Hematopoietic multipotent progenitor cell treated with erythropoietin and hydrocortisone succinate and interleukin-3 and kit ligand, for 15 days (in vitro differentiated cells): ENCODE results near the gene LARP1.

Experiments
- DNase-seq: peaks from one replicate; pipeline ENCODE4 v3.0.0-alpha.2; 2015; ENCODE audit warnings: low spot score

The LARP1 gene

GRCh38 chr5:154762261-154762660 lies 7.1 kb downstream of the LARP1 start:
- no peak for DNase-seq

- no peak for DNase-seq
Measured at GRCh38 chr5:154762700-154763099, 7.5 kb downstream of the LARP1 start.

DNA sequence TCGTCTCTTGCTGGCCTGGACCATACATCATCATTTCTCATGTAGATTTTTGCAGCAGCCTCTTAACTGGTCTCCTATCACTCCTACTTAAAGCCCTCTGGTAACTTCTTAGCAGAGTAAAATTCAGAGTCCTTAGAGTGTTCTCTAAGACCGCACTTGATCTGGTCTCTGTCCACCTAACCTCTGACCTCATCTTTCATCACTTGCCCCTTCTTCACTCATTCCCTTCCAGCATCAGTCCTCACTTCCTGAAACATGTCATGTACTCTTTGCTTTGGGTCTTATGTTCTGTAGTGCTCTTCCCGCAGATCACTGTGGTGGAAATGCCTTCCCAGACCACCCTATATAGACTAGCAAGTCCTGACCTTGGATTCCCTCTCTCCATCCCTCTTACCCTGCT lies 9.8 kb downstream of the LARP1 start:
- DNase-seq, result no peak

DNA sequence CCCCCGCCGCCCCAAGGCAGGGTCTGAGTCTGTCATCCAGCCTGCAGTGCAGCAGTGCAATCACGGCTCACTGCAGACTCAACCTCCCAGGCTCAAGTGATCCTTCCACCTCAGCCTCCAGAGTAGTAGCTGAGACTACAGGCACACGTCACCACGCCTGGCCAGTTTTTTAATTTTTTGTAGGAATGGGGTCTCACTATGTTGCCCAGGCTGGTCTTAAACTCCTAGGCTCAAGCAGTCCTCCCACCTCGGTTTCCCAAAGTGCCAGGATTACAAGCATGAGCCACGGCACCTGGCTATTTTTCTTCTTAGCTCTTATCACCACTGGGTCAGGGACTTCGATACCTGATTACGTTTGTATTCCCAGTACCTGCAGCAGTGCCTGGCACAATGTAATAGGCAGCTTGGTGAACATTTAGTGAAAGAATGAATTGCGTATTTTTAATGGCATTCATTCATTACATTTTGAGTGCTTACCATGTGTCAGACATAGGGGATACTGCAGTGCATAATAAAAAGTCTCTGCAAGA lies 10.3 kb downstream of the LARP1 start:
- no peak for DNase-seq

- no peak for DNase-seq
Measured at GRCh38 chr5:154766558-154767281, 11.5 kb downstream of the LARP1 start.

- DNase-seq, result no peak
Measured at GRCh38 chr5:154767576-154767975, 12.4 kb downstream of the LARP1 start.

DNA sequence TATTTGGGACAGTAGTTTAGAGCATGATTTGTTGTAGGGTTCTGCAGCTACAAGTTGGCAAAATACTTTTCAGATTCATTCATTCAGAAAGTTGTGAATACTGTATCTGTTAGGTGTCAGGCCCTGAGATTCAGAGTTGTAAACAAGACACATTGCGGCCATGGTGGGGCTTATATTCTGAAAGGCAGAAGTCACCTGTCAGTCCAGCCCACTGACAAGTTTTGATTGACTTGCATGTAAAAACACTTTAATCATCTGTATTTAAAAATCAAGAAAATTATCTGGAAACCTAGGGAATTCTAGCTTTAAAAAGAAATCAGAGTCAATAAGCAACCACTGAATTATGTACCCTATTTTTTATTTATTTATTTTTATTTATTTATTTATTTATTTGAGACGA lies 13.0 kb downstream of the LARP1 start:
- DNase-seq, result no peak

DNA sequence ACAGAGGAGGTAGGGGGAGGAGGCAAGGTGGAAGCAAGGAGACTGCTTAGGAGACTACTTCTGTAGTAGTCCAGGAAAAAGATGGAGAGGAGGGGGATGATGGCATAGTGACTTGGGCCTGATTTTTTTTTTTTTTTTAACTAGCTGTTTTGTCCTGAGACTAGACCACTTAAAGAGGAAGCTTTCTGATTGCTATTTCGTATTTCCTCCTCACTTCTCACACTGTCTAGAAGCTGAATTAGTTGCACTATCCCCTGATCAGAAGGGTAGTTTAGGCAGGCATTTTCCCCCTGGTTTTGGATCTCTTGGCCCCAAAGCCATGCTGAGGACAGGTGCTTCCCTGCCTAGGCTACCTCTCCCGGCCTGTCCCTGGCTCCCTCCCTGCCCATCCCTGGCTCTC lies 14.9 kb downstream of the LARP1 start:
- DNase-seq, result no peak

DNA sequence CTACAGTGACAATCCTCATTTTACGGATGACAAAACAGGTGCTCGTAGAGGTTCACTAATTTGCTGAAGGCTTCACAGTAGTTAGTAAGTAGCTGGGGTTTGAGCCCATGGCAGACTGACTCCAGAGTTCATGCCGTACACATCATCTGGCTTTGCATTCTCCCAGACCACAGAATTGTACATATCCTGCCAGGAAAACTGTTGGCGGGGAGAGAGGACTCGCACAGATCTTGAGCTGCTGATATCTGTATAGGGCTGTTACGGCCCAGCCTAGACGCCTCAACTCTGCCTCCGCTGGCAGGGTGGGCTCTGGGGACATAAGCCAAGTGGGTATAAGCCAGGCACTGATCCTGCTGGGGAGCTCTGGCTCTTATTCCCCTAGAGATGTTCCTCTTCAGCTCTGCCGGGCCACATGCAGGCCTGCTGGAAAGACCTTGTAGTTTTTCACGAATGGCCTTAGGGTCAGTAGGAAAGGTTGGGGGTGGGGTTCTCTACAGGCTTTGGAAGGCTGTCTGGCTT lies 16.3 kb downstream of the LARP1 start:
- no peak for DNase-seq

- no peak for DNase-seq
Measured at GRCh38 chr5:154773326-154773725, 18.1 kb downstream of the LARP1 start.

DNA sequence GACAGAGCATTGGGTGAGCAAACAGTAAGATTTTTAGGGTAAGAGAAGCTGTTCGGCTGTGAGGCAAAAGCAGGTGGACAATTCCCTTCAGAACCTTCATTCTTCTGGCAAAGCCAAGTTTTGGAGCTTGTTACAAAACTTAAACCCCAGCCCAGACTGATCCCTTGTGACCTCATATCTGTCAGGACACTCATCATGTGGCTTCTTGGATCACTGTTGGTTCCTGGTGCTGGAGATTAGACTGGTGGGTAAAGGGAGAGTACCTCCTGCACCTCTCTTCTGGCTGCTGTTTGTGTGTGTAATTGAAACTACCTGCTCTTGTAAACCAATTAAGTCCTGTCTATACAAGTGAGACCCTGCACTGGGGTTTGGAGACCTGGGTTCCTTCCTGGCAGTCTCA lies 21.0 kb downstream of the LARP1 start:
- DNase-seq, result peak; percentile 81

DNA sequence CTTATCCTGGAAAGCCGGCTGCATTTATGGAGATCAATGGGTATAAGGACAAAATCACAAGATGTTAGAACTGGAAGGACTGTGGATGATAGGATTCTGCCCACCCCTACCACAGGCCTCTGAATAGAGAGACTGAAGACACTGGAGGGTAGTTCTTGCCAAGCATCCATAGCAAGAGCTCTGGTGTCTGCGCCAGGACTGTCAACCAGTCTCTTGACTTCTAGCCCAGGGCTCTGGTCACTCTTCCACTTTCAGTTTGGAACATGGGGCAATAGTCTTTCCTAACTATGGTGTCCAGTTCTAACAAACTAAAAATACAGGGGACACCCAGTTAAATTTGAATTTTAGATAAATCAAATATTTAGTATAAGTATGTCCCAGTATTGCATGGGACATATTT lies 23.4 kb downstream of the LARP1 start:
- DNase-seq, result no peak

GRCh38 chr5:154779105-154779504 lies 23.9 kb downstream of the LARP1 start:
- no peak for DNase-seq

DNA sequence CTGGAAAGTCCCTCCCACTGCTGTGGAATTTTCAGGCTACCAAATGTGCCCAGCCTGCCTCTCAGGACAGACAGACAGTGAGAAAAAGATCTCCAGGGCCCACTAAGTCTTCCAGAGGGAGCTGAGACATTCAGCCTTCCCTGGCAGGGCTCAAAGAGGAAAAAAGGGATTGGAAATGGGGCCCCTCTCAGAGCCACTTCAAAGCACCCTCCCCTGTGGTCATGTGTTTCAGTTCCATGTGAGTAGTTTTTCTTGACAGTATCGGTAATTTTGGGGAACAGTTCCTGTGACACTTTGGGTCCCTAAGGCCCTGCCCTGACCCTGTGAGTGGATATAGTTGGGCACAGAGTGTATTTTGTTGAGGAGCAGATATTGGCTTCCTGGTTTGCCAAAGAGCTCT lies 25.0 kb downstream of the LARP1 start:
- DNase-seq, result no peak

DNA sequence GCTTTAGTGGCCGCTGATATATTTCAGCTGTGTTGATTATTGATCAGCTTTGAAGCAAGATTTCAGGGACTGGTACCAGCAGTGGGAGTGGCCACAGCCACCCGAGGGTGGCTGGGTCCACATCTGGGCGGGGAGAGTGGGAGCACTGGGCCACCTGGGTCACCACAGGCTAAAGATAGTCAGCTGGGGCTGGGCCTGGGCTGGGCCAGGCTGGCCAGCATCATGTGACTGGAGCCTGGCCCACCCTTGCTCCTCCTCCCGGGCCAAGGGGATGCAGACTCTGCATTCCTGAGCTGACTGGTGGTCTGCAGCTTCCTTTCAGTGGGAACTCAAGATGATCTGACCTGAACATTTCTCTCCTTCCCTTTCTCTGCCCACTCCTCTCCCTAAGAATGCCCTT lies 27.1 kb downstream of the LARP1 start:
- peak; percentile 63 for DNase-seq

GRCh38 chr5:154782812-154783592 lies 27.8 kb downstream of the LARP1 start:
- DNase-seq, result no peak

- DNase-seq, result no peak
Measured at GRCh38 chr5:154783774-154784460, 28.7 kb downstream of the LARP1 start.

- no peak for DNase-seq
Measured at GRCh38 chr5:154784856-154785255, 29.7 kb downstream of the LARP1 start.

- peak; percentile 45 for DNase-seq
Measured at GRCh38 chr5:154786414-154786813, 31.2 kb downstream of the LARP1 start.

GRCh38 chr5:154788212-154788611 lies 33.0 kb downstream of the LARP1 start:
- no peak for DNase-seq

DNA sequence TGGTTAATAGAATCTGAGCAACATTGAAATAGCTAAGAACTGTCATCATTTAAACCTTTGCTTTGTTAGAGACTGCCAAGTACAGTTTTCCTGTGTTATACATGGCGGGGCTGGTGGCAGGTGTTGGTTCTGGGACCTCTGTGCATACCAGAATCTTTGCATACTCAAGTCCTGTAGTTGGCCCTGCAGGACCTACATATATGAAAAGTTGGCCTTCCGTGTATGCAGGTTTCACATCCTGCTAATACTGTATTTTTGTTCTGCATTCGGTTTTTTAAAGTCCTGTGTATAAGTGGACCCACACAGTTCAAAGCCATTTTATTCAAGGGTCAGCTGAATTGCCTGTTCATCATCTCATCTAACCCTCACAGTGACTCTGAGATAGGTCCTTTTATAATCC lies 36.4 kb downstream of the LARP1 start:
- DNase-seq, result no peak
